GM12878 (cell line): Measurements from ENCODE around the gene PLD5. TPM values are rescaled to one million over a fixed set of nuclear protein-coding genes. Genes with fewer than 3 reads are reported as not detected.
"Not testable (repeated sequence)": the region's sequence is repeated elsewhere in the genome, so short reads cannot be mapped to it uniquely, and the experiment has no call there.

Experiments used
- ATAC-seq: fragments of 200-7000 bp; cut with Tn5 transposase; 3 replicates; pipeline ENCODE4 v1.9.1; 2020; ENCODE audit warnings: mild to moderate bottlenecking, moderate library complexity
- BruUV-seq: library from RNA; stranded (reverse); fragments of 400-500 nt; replicated peaks from 2 replicates; lab custom pipeline; 2021; lab: Mats Ljungman, UMichigan
- CTCF ChIA-PET: fragments of 300-600 bp; sonication (Branson Sonifier 250); formaldehyde crosslinking; extraction: SDS; loops from one replicate; lab custom pipeline; 2021; ENCODE audit warnings: inconsistent platforms; lab: Yijun Ruan, JAX
- POLR2A ChIA-PET: fragments of 350-600 bp; formaldehyde crosslinking; extraction: SDS; loops from one replicate; lab custom pipeline; 2021; ENCODE audit warnings: inconsistent platforms; lab: Charles Lee
- RAD21 ChIA-PET: fragments of 300-600 bp; sonication (Branson Sonifier 250); formaldehyde crosslinking; loops from one replicate; lab custom pipeline; 2023; ENCODE audit warnings: antibody characterized with exemption; ENCODE audit not compliant: unreplicated experiment; lab: Charles Lee
- SMC1A ChIA-PET: fragments of 300-600 bp; sonication (Branson Sonifier 250); formaldehyde crosslinking; loops from one replicate; lab custom pipeline; 2023; ENCODE audit not compliant: unreplicated experiment, uncharacterized antibody; lab: Charles Lee
- DNase-seq: peaks from one replicate; pipeline ENCODE4 v3.0.0-alpha.2; 2011; ENCODE audit warnings: low read depth, low spot score
- FAIRE-seq: peaks from 3 replicates; lab custom pipeline; 2011; peaks lifted over from hg19 to GRCh38; lab: Jason Lieb, UNC
- H2AFZ ChIP-seq: 2 replicates; pipeline ENCODE4 v1.6.0; 2011; ENCODE audit warnings: low read depth, low read length, control low read depth; ENCODE audit not compliant: control insufficient read depth
- H3K27ac ChIP-seq: 2 replicates; pipeline ENCODE4 v1.5.1; 2011; ENCODE audit warnings: control low read depth; ENCODE audit not compliant: control insufficient read depth, insufficient read depth
- H3K27me3 ChIP-seq, 2 experiments: replicated peaks in 1 of 2; 2 replicates each; pipeline versions ENCODE4 v1.6.0 to v1.6.1; 2011; ENCODE audit warnings: low read length in 1 of 2; ENCODE audit not compliant: control insufficient read depth in 2 of 2, insufficient read depth in 2 of 2
- H3K36me3 ChIP-seq, 2 experiments: 2 replicates each; pipeline ENCODE4 v1.5.1; 2011; ENCODE audit warnings: low read length in 1 of 2; ENCODE audit not compliant: control insufficient read depth in 2 of 2, insufficient read depth in 2 of 2
- H3K4me1 ChIP-seq: 2 replicates; pipeline ENCODE4 v1.6.1; 2011; ENCODE audit warnings: mild to moderate bottlenecking, low read length, moderate library complexity, mixed read lengths; ENCODE audit not compliant: control insufficient read depth, insufficient read depth
- H3K4me2 ChIP-seq: 2 replicates; pipeline ENCODE4 v1.6.0; 2011; ENCODE audit warnings: control low read depth; ENCODE audit not compliant: control insufficient read depth, insufficient read depth
- H3K4me3 ChIP-seq: fragments of 200-600 bp; sonication (generic); 2 replicates; pipeline ENCODE4 v1.5.1; 2016
- H3K79me2 ChIP-seq: 2 replicates; pipeline ENCODE4 v1.6.0; 2011; ENCODE audit warnings: low read length; ENCODE audit not compliant: control insufficient read depth, insufficient read depth
- H3K9ac ChIP-seq: 2 replicates; pipeline ENCODE4 v1.8.0; 2011; ENCODE audit warnings: low read length, control low read depth, mixed read lengths; ENCODE audit not compliant: control insufficient read depth, insufficient read depth
- H3K9me3 ChIP-seq: replicated peaks from 3 replicates; pipeline ENCODE4 v1.5.1; 2011; ENCODE audit warnings: mild to moderate bottlenecking, low read length; ENCODE audit not compliant: control insufficient read depth, insufficient read depth
- H4K20me1 ChIP-seq: 2 replicates; pipeline ENCODE4 v1.6.0; 2011; ENCODE audit not compliant: control insufficient read depth, insufficient read depth
- BHLHE40 ChIP-seq, 2 experiments: fragments of 450-650 bp in 1 of 2; IDR thresholded peaks; 2 replicates each; pipeline ENCODE4 v1.6.1; 2011 to 2017; ENCODE audit warnings: low read depth in 2 of 2, borderline replicate concordance in 1 of 2, improper control_type of control experiment in 1 of 2, low read length in 1 of 2, mild to moderate bottlenecking in 1 of 2
- CBFB ChIP-seq: IDR thresholded peaks from 2 replicates; pipeline ENCODE4 v1.6.1; 2016; ENCODE audit warnings: antibody characterized with exemption, low read depth
- FOXM1 ChIP-seq: IDR thresholded peaks from 2 replicates; pipeline ENCODE4 v1.6.1; 2012; ENCODE audit warnings: low read depth, mild to moderate bottlenecking, inconsistent platforms, low read length, moderate library complexity
- HCFC1 ChIP-seq: fragments of 150-350 bp; IDR thresholded peaks from 2 replicates; pipeline ENCODE4 v1.6.1; 2014; ENCODE audit warnings: low read length
- MTA2 ChIP-seq: fragments of 450-650 bp; IDR thresholded peaks from 2 replicates; pipeline ENCODE4 v1.6.1; 2016; ENCODE audit warnings: low read depth, mild to moderate bottlenecking, moderate library complexity
- RUNX3 ChIP-seq: IDR thresholded peaks from 2 replicates; pipeline ENCODE4 v1.6.1; 2012; ENCODE audit warnings: low read length, inconsistent platforms
- WGBS: methylation state at CpG from one replicate; pipeline ENCODE4 v1.1.6; 2016; ENCODE audit warnings: low lambda C conversion rate; ENCODE audit not compliant: insufficient replicate concordance, insufficient coverage; ENCODE audit errors: missing lambda C conversion rate; 5-methylcytosine and 5-hydroxymethylcytosine counted together
- in situ Hi-C: fragments of 300-500 bp; cut with MboI; formaldehyde crosslinking; loops from 9 replicates; pipeline ENCODE4 v1.14.3; 2018; ENCODE audit warnings: mixed read lengths
- intact Hi-C: fragments of 100-400 bp; cut with micrococcal nuclease; formaldehyde crosslinking; loops from one replicate; pipeline ENCODE4 v1.14.2; 2022; ENCODE audit not compliant: unreplicated experiment
- polyA plus RNA-seq, 11 experiments: library from polyadenylated mRNA; depleted of rRNA in 4 of 11; unstranded in 6 of 11; stranded (reverse) in 5 of 11; fragments of >200 nt; fragmentation: Nextera tagmentation in 4 of 11; fragmentation: Illumina TruSeq in 1 of 11; extraction: Ambion mirVana in 4 of 11; extraction: Trizol in 1 of 11; gene quantifications; 1 replicate in 1 of 11; 2 replicates in 10 of 11; pipeline versions ENCODE4 v1.2.1 to v1.2.3, GENCODE V29; 2011 to 2016; ENCODE audit warnings: inconsistent platforms in 2 of 11, missing spikeins in 2 of 11, low read depth in 1 of 11
- total RNA-seq, 4 experiments: library from RNA; depleted of rRNA in 3 of 4; stranded (reverse); fragments of >200 nt in 3 of 4; fragmentation: Illumina TruSeq in 1 of 4; extraction: Trizol in 1 of 4; gene quantifications; 2 replicates each; pipeline versions ENCODE4 v1.2.1 to v1.2.3, GENCODE V29; 2013 to 2021
- TF ChIP-seq, protein P1 (sequence below): fragments of 450-650 bp; IDR thresholded peaks from 2 replicates; pipeline ENCODE4 v1.6.1; 2016; ENCODE audit warnings: mild to moderate bottlenecking, moderate library complexity, borderline replicate concordance
- TF ChIP-seq, protein P2 (sequence below): IDR thresholded peaks from 2 replicates; pipeline ENCODE4 v1.6.1; 2011; ENCODE audit warnings: borderline replicate concordance, low read depth, mild to moderate bottlenecking, moderate library complexity, low read length; ENCODE audit not compliant: insufficient read depth, poor library complexity, severe bottlenecking

PLD5 gene
- total and polyA plus RNA-seq, 10 of the 15 experiments (the other 5 are each of a cell fraction or from before 2014, with no cell fraction given), result not detected

DNA sequence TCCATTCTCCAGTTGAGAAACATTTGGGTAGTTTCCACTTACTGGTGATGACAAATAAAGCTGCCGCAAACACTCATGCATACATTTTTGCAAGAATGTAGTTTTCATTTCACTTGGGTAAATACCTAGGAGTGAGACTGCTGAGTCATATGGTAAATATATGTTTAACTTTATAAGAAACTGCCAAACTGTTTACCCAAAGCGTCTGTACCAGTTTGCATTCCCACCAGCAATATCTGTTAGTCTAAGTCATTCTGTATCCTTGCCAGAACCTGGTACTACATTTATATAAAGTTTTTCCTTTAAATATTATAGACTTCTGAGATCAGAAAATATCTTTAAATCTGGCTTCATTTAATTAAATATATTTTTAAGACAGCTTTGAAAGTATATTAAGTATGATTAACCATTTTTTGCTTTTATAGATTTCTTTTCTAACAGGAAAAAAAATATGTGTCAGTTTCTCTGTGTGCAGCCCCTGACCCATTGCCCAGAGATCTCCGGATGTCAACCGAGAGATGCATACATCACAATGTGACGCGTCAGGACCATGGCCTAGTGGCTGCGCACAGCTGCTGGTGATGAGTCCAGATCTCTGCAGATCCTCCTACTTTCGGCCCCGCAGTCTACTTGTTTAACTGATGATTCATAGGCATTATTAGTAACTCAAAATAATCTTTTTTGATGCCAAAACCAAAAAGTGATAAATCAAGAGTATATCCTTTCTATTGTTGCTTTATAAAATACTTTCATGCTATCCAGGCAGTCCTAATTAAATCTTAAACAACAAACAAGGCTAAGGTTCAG, 298.5 kb downstream of the PLD5 start (continued):
- TF ChIP-seq HCFC1 (no peak), MTA2 (no peak)
- TF ChIP-seq, protein P1, sequence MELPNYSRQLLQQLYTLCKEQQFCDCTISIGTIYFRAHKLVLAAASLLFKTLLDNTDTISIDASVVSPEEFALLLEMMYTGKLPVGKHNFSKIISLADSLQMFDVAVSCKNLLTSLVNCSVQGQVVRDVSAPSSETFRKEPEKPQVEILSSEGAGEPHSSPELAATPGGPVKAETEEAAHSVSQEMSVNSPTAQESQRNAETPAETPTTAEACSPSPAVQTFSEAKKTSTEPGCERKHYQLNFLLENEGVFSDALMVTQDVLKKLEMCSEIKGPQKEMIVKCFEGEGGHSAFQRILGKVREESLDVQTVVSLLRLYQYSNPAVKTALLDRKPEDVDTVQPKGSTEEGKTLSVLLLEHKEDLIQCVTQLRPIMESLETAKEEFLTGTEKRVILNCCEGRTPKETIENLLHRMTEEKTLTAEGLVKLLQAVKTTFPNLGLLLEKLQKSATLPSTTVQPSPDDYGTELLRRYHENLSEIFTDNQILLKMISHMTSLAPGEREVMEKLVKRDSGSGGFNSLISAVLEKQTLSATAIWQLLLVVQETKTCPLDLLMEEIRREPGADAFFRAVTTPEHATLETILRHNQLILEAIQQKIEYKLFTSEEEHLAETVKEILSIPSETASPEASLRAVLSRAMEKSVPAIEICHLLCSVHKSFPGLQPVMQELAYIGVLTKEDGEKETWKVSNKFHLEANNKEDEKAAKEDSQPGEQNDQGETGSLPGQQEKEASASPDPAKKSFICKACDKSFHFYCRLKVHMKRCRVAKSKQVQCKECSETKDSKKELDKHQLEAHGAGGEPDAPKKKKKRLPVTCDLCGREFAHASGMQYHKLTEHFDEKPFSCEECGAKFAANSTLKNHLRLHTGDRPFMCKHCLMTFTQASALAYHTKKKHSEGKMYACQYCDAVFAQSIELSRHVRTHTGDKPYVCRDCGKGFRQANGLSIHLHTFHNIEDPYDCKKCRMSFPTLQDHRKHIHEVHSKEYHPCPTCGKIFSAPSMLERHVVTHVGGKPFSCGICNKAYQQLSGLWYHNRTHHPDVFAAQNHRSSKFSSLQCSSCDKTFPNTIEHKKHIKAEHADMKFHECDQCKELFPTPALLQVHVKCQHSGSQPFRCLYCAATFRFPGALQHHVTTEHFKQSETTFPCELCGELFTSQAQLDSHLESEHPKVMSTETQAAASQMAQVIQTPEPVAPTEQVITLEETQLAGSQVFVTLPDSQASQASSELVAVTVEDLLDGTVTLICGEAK, result peak; percentile 25; the same call in 1 of the 2 replicates

DNA sequence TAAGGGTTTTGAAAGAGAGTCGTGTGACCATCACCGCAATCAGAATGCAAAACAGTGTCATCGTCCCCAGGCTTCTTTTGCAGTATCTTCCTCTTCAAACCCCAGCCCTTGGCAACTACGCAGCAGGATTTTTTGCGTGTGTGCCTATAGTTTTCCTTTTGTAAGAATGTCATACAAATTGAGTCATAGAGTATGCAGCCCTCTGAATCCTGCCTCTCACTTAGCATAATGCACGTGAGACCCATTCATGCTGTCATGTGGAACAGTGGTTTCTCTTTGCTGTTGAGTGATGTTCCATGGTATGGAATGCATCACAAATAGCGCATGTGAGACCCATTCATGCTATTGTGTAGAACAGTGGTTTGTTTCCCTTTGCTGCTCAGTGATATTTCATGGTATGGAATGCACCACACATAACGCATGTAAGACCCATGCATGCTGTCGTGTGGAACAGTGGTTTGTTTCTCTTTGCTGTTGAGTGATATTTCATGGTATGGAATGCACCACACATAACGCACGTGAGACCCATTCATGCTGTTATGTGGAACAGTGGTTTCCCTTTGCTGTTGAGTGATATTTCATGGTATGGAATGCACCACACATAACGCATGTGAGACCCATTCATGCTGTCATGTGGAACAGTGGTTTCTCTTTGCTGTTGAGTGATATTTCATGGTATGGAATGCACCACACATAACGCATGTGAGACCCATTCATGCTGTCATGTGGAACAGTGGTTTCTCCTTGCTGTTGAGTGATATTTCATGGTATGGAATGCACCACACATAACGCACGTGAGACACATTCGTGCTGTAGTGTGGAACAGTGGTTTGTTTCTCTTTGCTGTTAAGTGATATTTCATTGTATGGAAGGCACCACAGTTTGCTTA, 299.4 kb downstream of the PLD5 start:
- H3K27me3 ChIP-seq, H3K4me1 ChIP-seq, in situ Hi-C loops, H3K36me3 ChIP-seq, H3K79me2 ChIP-seq, H3K9me3 ChIP-seq, DNase-seq, H3K4me3 ChIP-seq, H3K9ac ChIP-seq, RAD21 ChIA-PET, H4K20me1 ChIP-seq, BruUV-seq, POLR2A ChIA-PET, CTCF ChIA-PET: not testable (repeated sequence)
- ATAC-seq, result peak; percentile 52
- SMC1A ChIA-PET, result interaction anchor here (1.5 kb wide), 1 partner anchor 19 kb away, joined by 3 read pairs; no protein-coding TSS in a partner anchor
- 2% methylated on average over 16 of the region's 16 CpGs for WGBS
- H3K4me2 ChIP-seq, result peak overlapping the region; percentile 35; the same call in 1 of the 2 replicates
- peak; percentile 83 for FAIRE-seq
- H2AFZ ChIP-seq, result peak overlapping the region; percentile 52
- intact Hi-C loops, result loop anchor here (2.0 kb wide), 1 partner anchor 40 kb away; no protein-coding TSS in a partner anchor
- H3K27ac ChIP-seq, result peak overlapping the region; percentile 57
- TF ChIP-seq FOXM1 (peak; percentile 65; the same call in 1 of the 2 replicates), BHLHE40 (IDR thresholded peaks at IDR 0.05; ENCODE audit: borderline replicate concordance in 1 of 2, low read depth in 2 of 2, low read length in 1 of 2) (peak; percentile 43 to 68; a peak in 3 of 4 replicates), RUNX3 (peak; percentile 69), CBFB (0 out of 2 replicates have a peak, but pooled peaks have one; percentile 46)
- TF ChIP-seq, protein P2, sequence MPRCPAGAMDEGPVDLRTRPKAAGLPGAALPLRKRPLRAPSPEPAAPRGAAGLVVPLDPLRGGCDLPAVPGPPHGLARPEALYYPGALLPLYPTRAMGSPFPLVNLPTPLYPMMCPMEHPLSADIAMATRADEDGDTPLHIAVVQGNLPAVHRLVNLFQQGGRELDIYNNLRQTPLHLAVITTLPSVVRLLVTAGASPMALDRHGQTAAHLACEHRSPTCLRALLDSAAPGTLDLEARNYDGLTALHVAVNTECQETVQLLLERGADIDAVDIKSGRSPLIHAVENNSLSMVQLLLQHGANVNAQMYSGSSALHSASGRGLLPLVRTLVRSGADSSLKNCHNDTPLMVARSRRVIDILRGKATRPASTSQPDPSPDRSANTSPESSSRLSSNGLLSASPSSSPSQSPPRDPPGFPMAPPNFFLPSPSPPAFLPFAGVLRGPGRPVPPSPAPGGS, result peak; percentile 7
